Endodermal cell (in vitro differentiated cells): ENCODE measurements around the gene CADM1. TPM values are rescaled to one million over a fixed set of nuclear protein-coding genes. Genes with fewer than 3 reads are reported as not detected.

Experiments
- DNase-seq: peaks from one replicate; pipeline ENCODE4 v3.0.0-alpha.2; 2017
- H3K27ac ChIP-seq: 2 replicates; pipeline ENCODE4 v1.5.1; 2013; ENCODE audit warnings: mild to moderate bottlenecking, low read depth, low read length, moderate library complexity
- H3K27me3 ChIP-seq: 2 replicates; pipeline ENCODE4 v1.6.1; 2013; ENCODE audit warnings: mild to moderate bottlenecking, low read length, moderate library complexity; ENCODE audit not compliant: insufficient read depth, control insufficient read depth, poor library complexity, severe bottlenecking
- H3K36me3 ChIP-seq: 2 replicates; pipeline ENCODE4 v1.7.0; 2013; ENCODE audit warnings: mild to moderate bottlenecking, low read length, moderate library complexity; ENCODE audit not compliant: control insufficient read depth, insufficient read depth
- H3K4me1 ChIP-seq: one replicate; pipeline ENCODE4 v1.7.0; 2013; ENCODE audit warnings: low read length; ENCODE audit not compliant: control insufficient read depth, insufficient read depth
- H3K4me3 ChIP-seq: 2 replicates; pipeline ENCODE4 v1.5.1; 2013; ENCODE audit warnings: mild to moderate bottlenecking, low read length, moderate library complexity
- H3K9ac ChIP-seq: 2 replicates; pipeline ENCODE4 v1.6.1; 2013; ENCODE audit warnings: mild to moderate bottlenecking, low read length, moderate library complexity; ENCODE audit not compliant: poor library complexity, severe bottlenecking; ENCODE audit errors: extremely low read depth
- H3K9me3 ChIP-seq: 2 replicates; pipeline ENCODE4 v1.6.1; 2013; ENCODE audit warnings: mild to moderate bottlenecking, low read length, moderate library complexity; ENCODE audit not compliant: control insufficient read depth
- H3K27ac Mint-ChIP-seq: 2 replicates; pipeline ENCODE4 v1.8.0; 2020; ENCODE audit warnings: mixed read lengths
- H3K27me3 Mint-ChIP-seq: 2 replicates; pipeline ENCODE4 v1.8.0; 2021; ENCODE audit warnings: mild to moderate bottlenecking, mixed read lengths; ENCODE audit not compliant: insufficient read depth
- H3K36me3 Mint-ChIP-seq: 2 replicates; pipeline ENCODE4 v1.8.0; 2020; ENCODE audit warnings: low read depth, mixed read lengths
- H3K4me1 Mint-ChIP-seq: 2 replicates; pipeline ENCODE4 v1.8.0; 2020; ENCODE audit warnings: mixed read lengths
- H3K4me3 Mint-ChIP-seq: 2 replicates; pipeline ENCODE4 v1.8.0; 2020; ENCODE audit warnings: mild to moderate bottlenecking, moderate library complexity, mixed read lengths
- H3K9me3 Mint-ChIP-seq: 2 replicates; pipeline ENCODE4 v1.8.0; 2020; ENCODE audit warnings: mild to moderate bottlenecking, mixed read lengths
- CTCF ChIP-seq: fragments of 200-600 bp; sonication (generic); conservative IDR thresholded peaks from 2 replicates; pipeline ENCODE4 v1.5.0; 2021; ENCODE audit warnings: antibody characterized with exemption, mild to moderate bottlenecking
- WGBS, 2 experiments: methylation state at CpG; one replicate each; pipeline versions ENCODE4 v1.1.5 to v1.1.7; 2013; ENCODE audit warnings: missing lambda C conversion rate in 2 of 2, mixed read lengths in 1 of 2; ENCODE audit not compliant: insufficient coverage in 1 of 2, insufficient read length in 1 of 2; 5-methylcytosine and 5-hydroxymethylcytosine counted together
- total RNA-seq, 2 donors: library from RNA; stranded (reverse); fragmentation: NEBNext Ultra II Directional in 1 of 2; extraction: Animal tissue kit (Norgen Biotek cat#: 25700) in 1 of 2; gene quantifications; 2 replicates in 1 of 2; 3 replicates in 1 of 2; pipeline ENCODE4 v1.2.1, GENCODE V29; 2021

Gene CADM1
- total RNA-seq, 2 donors from 2014 or later: 76.3 to 88.2 TPM

GRCh38 chr11:115126092-115126491, 378.1 kb downstream of the CADM1 start:
- Histone ChIP-seq H3K4me1 (peaks cover 12% of the 10 kb centered on the region), H3K4me3 (no peak overlapping the region), H3K27ac (no peak overlapping the region), H3K9me3 (no peaks in the 10 kb centered on the region), H3K36me3 (no peaks in the 10 kb centered on the region), H3K9ac (no peak overlapping the region), H3K27me3 (peaks cover 8% of the 10 kb centered on the region)
- Mint-ChIP-seq H3K27ac (no peak overlapping the region), H3K27me3 (peaks cover 36% of the 10 kb centered on the region), H3K36me3 (no peaks in the 10 kb centered on the region), H3K4me3 (no peak overlapping the region), H3K4me1 (peaks cover 30% of the 10 kb centered on the region), H3K9me3 (no peaks in the 10 kb centered on the region)
- no peak for DNase-seq
- 89 to 100% methylated on average over 2 of the region's 2 CpGs for WGBS, 2 experiments
- TF ChIP-seq CTCF: no peak

GRCh38 chr11:115124786-115125185, 379.4 kb downstream of the CADM1 start:
- no peak overlapping the region for H3K27ac ChIP-seq
- TF ChIP-seq CTCF: no peak
- H3K36me3 Mint-ChIP-seq: no peaks in the 10 kb centered on the region
- WGBS, 2 experiments: 69 to 81% methylated on average over 2 to 3 of the region's 4 CpGs
- H3K27me3 ChIP-seq: peaks cover 8% of the 10 kb centered on the region
- H3K9me3 Mint-ChIP-seq: no peaks in the 10 kb centered on the region
- H3K27me3 Mint-ChIP-seq: peaks cover 36% of the 10 kb centered on the region
- no peaks in the 10 kb centered on the region for H3K36me3 ChIP-seq
- H3K4me3 ChIP-seq: no peak overlapping the region
- H3K4me3 Mint-ChIP-seq: no peak overlapping the region
- no peak overlapping the region for H3K27ac Mint-ChIP-seq
- H3K9ac ChIP-seq: no peak overlapping the region
- no peaks in the 10 kb centered on the region for H3K9me3 ChIP-seq
- DNase-seq: no peak
- peaks cover 37% of the 10 kb centered on the region for H3K4me1 Mint-ChIP-seq
- peaks cover 16% of the 10 kb centered on the region for H3K4me1 ChIP-seq

GRCh38 chr11:115123641-115124040, 380.6 kb downstream of the CADM1 start:
- no peaks in the 10 kb centered on the region for H3K9me3 Mint-ChIP-seq
- Histone ChIP-seq H3K36me3 (no peaks in the 10 kb centered on the region), H3K9ac (no peak overlapping the region), H3K27ac (no peak overlapping the region), H3K27me3 (peaks cover 8% of the 10 kb centered on the region), H3K4me3 (no peak overlapping the region), H3K4me1 (peaks cover 16% of the 10 kb centered on the region), H3K9me3 (no peaks in the 10 kb centered on the region)
- no peak for TF ChIP-seq CTCF
- no peaks in the 10 kb centered on the region for H3K36me3 Mint-ChIP-seq
- peaks cover 33% of the 10 kb centered on the region for H3K4me1 Mint-ChIP-seq
- H3K4me3 Mint-ChIP-seq: no peak overlapping the region
- peaks cover 30% of the 10 kb centered on the region for H3K27me3 Mint-ChIP-seq
- H3K27ac Mint-ChIP-seq: no peak overlapping the region
- DNase-seq: no peak
- WGBS, 2 experiments: 90 to 100% methylated on average over 5 to 7 of the region's 7 CpGs
